Measurements from ENCODE around the gene DLK1.
A peak's percentile ranks its signal among the peaks of the same experiment; 100 is the strongest.

DLK1 gene

DNA sequence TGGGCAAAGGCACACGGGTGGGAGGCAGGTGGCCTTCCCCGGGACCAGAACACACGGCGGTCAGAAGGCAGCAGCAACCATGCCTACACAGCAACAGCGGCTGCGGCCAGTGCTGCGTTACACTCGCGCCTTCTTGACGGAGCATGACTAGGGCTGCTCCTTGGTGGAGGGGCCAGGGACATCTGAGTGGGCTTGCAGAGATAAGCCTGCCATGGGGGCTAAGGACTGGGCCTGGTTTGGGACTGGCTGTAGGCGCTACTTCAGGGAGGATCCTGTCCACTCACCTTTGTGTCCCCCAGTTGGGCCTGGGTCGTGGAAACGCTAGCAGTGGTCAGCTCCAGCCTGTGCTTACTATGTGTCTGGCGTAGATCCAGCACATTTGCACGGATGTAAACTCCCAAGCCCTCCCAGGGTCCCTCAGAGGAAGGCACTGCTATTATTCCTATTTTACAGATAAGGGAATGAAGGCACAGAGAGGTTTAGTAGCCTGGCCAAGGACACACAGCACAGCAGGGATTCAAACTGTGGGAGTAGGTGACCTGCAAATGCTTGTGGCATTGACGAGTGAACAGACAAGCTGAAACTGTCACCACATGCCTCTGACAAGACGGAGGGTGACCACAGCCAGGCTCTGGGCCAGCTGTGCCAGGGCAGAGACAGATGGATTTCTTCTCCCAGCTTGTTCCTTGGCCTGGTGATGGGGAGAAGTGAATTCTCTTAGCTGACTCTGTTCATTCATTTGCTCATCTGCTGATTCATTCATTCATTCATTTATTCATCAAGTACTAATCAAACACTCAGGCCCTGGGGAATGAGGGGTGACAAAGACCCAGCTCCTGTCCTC is 31.9 kb upstream of the DLK1 start:
- DNase-seq, result no peak

DNA sequence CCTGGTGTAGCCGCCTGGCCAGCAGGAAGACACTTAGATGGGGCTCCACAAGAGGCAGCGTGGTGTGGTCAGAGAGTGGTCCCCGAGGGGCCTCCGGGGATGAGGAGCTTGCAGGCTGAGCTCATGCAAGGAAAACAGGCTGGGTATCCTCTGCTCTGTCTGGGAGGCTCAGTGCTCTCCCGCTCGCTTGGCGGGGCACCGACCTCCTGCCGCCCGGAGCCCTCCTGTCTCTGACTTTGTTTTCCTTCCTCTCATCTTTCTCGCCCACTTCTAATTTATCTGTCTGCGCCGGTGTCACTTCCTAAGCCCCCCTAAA is 31.3 kb upstream of the DLK1 start:
- no peak for DNase-seq

DNA sequence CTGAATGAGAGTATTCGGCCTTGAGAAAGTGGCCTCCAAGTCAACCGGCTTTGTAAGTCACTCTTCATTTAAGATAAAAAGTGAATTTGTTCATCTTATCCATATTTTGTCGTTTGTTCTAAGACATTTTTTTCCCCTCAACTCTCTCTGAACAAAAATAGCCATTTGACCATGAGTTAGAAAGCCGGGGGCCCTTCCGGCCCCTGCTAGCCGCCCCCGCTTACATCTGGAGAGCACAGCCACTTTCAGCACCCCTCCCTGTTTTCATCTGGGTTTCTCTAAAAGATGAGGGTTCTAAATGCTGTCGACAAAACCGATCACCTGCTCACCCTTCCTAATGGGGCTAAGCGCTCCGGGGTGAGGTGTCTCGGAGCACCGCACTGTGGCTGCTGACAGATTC is 30.7 kb upstream of the DLK1 start:
- no peak for DNase-seq

GRCh38 chr14:100696590-100696989 is 30.1 kb upstream of the DLK1 start:
- no peak for DNase-seq

DNA sequence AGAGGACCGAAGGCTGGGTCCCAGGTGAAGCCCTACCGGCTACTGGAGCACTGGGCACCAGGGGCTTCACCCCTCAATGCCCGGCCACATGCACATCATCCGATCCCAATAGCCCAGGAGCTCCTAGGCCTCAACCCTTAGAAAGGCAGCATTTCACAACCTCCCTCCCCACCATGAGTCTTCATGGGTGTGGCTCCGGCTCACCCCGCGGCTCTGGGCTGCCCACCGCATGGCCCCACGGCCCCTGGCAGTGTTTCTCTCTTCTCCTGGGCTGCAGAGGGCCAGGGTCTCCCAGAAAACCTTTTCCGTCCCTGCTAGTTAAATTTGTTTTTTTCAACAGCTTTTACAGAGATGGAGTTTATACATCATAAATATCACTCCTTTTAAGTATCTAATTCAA is 28.6 kb upstream of the DLK1 start:
- no peak for DNase-seq

- DNase-seq, result no peak
Observed at GRCh38 chr14:100698666-100699448, 27.8 kb upstream of the DLK1 start.

GRCh38 chr14:100701314-100701713 is 25.4 kb upstream of the DLK1 start:
- no peak for DNase-seq

DNA sequence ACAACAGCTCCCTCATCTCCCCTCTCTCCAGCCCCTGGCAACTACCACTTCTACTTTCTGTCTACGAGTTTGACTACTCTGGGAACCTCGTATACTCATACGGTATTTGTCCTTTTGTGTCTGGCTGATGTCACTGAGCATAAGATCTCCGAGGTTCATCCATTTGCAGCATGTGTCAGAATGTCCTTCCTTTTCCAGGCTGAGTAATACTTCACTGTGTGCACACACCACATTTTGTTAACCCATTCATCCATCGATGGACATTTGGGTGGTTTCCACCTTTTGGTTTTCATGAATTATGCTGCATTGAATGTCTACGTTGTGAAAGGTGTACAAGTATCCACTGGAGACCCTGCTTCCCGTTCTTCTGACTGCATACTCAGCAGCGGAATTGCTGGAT is 24.1 kb upstream of the DLK1 start:
- DNase-seq, result no peak

- DNase-seq, result no peak
Observed at GRCh38 chr14:100703386-100704220, 23.1 kb upstream of the DLK1 start.

- no peak for DNase-seq
Observed at GRCh38 chr14:100706200-100706599, 20.5 kb upstream of the DLK1 start.

DNA sequence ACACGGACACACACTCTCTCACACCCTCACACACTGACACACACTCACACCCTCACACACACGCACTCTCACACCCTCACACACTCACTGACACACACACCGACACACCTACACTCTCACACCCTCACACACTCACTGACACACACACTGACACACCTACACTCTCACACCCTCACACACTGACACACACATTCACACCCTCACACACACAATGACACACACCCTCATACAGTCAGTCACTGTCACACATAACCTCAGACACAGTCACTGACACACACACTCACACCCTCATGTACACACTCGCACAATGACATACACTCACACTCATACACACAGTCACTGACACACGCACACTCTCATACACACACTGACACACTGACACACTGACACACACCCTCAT is 19.8 kb upstream of the DLK1 start:
- no peak for DNase-seq

DNA sequence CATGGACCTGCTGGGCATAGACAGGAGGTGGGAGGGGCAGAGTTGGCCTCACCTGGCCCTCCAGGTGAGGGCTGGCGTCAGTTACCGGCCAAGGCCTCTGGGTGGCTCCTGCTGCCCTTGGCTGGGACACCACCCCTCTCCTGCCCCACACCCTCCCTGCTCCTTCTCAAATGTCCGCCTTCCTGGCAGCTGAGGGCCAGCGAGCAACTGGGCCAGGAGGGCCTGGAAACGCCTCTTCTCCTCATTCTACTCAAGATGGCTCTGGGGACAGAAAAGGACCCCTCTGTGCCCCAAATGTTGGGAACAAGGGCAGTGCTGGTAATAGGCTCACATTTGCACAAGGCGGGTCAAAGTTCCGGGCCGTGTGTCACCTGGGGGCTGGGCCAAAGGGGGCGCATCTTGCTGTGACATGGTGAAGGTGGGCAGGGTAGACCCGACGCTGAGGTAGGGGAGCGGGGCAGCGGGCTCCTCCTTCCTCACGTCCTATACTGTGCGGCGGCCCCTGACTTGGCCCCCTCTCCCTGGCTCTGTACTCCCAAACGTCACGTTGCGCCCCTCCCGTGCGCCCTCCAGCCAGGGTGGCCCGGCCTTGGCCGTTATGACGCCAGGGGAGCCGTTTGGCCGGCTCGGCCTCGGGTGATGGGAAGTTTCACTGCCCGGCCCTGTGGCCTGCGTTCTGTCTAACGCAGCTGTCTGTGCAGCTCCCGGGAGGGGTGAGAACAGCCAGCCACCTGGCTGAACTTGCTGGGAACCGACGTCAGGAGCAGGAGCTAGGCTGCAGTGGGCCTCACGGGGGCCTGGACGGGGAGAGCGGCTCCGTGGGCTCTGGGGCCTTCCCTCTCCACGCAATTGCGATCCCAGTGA is 18.0 kb upstream of the DLK1 start:
- DNase-seq, result no peak

- DNase-seq, result no peak
Observed at GRCh38 chr14:100709289-100710284, 17.1 kb upstream of the DLK1 start.

- no peak for DNase-seq
Observed at GRCh38 chr14:100710391-100710790, 16.3 kb upstream of the DLK1 start.

DNA sequence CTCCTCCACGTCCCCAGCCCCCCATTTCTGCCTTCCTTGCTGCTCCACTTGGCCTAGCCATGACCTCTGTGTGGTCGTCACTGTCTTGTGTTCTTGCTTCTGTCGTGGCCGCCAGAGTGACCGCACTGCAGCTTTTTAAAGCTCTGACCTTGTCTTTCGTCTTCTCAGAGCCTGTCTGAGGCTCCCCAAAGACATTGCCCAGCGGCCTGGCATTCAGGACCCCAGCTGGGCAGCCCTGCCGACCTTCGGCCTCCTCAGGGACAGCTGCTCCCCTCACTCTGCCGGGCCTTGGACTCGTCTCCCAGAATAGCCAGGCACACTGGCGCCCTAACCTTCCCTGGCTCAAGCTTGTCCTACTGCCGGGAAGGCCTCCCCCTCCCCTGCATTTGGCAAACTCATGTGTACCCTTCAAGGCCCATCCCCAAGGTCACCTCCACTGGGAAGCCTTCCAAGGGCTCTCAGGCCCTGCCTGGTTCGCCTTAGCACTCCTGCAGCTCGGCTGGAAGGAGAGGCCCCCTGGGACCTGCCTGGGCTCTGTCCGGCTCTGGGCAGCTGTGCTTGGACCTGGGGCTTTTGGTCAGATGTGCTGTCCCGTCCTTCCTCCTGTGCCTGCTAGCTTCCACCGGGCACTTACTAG is 15.7 kb upstream of the DLK1 start:
- no peak for DNase-seq

GRCh38 chr14:100711493-100711892 is 15.2 kb upstream of the DLK1 start:
- DNase-seq, result no peak

DNA sequence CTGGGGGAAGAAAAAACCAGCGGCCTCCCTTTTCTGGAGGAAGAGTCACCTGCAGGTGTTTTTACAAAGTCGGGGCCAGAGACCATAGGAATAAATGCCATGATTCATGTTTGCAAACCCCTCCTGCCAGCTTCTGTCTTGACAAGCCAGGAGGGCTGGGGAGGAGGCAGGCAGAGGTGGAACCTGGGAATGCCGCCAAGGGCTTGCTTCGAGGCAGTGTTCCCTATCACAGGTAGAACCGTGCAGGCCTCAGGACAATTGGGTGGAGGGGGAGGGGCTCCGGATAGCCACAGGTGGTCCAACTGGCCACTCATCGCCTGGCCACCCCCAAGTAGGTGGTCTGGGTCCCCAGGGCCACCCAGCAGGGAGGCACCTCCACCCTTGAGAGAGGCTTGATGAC is 14.2 kb upstream of the DLK1 start:
- no peak for DNase-seq

DNA sequence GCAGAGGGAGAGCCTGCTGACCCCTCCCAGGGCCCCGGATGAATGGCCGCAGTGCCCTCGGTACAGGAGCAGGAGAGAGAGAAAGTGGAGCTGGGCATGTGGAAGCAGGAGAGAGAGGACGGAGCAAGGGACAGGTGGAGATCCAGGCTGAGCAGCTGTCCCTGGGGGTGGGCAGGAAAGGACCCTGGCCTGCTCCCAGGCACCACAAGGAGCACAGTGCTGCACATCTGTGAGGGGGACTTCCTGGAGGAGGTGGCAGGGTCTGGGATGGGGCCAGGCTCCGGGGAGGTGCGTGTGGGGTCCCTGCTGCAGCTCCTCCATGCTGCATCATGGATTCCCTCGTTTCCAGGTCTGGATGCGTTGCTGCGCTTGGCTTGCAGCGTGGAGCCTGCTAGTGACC is 13.0 kb upstream of the DLK1 start:
- no peak for DNase-seq

- DNase-seq, result peak in 1 of 2 donors; percentile 16
Observed at GRCh38 chr14:100714258-100714892, 12.3 kb upstream of the DLK1 start.

DNA sequence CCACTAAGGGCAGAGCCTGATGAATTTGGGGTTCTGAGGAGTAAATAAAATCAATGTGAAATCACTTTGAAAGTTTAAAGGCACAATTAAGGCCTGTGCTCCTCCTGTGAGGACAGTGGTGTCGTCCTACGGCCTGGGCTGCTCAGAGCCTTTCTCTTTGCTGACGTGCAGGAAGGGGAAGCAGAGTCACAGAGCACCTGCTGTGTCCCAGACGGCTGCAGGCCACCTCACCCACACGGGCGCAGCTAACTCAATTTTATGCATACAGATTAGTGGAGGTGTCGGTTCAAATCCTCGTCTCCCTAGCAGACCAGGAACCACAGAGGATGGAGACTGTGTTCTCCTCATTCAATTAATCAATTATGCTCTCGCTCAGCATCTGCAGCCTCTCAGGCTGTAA is 11.4 kb upstream of the DLK1 start:
- no peak for DNase-seq

All from bone marrow (tissue), 2 donors.